ENCODE results near the gene PHPT1. TPM values are rescaled to one million over a fixed set of nuclear protein-coding genes. Genes with fewer than 3 reads are reported as not detected.

PHPT1 gene
- total RNA-seq, 1 donor from 2014 or later = 349 TPM

GRCh38 chr9:136860933-136861873 lies 12.0 kb downstream of the PHPT1 start:
- H3K9me3 ChIP-seq (replicated peaks) = no peaks in the 10 kb centered on the region
- peaks cover 53% of the 10 kb centered on the region for H3K4me1 ChIP-seq
- DNase-seq = peak; percentile 8
- TF ChIP-seq CTCF (IDR thresholded peaks at IDR 0.05; ENCODE audit: borderline replicate concordance) = no peak
- H3K27ac ChIP-seq (replicated peaks) = no peak overlapping the region
- intact Hi-C loops (cut with micrococcal nuclease) = loop anchor here (10.0 kb wide), 1 partner anchor 64 kb away; no protein-coding TSS in a partner anchor
- H3K4me3 ChIP-seq = no peak overlapping the region
- peaks cover 40% of the 10 kb centered on the region for H3K36me3 ChIP-seq
- H3K27me3 ChIP-seq (ENCODE audit: low read depth) = no peaks in the 10 kb centered on the region

GRCh38 chr9:136861874-136862457 lies 12.8 kb downstream of the PHPT1 start:
- Histone ChIP-seq H3K36me3 (peaks cover 40% of the 10 kb centered on the region), H3K4me3 (no peak overlapping the region), H3K27me3 (ENCODE audit: low read depth) (no peaks in the 10 kb centered on the region), H3K4me1 (peaks cover 57% of the 10 kb centered on the region), H3K27ac (replicated peaks) (no peak overlapping the region), H3K9me3 (replicated peaks) (no peaks in the 10 kb centered on the region)
- intact Hi-C loops (cut with micrococcal nuclease) = loop anchor here (10.0 kb wide), 1 partner anchor 63 kb away; no protein-coding TSS in a partner anchor
- TF ChIP-seq CTCF (IDR thresholded peaks at IDR 0.05; ENCODE audit: borderline replicate concordance) = no peak
- DNase-seq = no peak

GRCh38 chr9:136862849-136863622 lies 13.8 kb downstream of the PHPT1 start:
- Histone ChIP-seq H3K27ac (replicated peaks) (no peak overlapping the region), H3K4me3 (no peak overlapping the region), H3K4me1 (peaks cover 60% of the 10 kb centered on the region), H3K36me3 (peaks cover 40% of the 10 kb centered on the region), H3K9me3 (replicated peaks) (no peaks in the 10 kb centered on the region), H3K27me3 (ENCODE audit: low read depth) (no peaks in the 10 kb centered on the region)
- DNase-seq = peak; percentile 8
- intact Hi-C loops (cut with micrococcal nuclease) = loop anchor here (10.0 kb wide), 1 partner anchor 62 kb away; no protein-coding TSS in a partner anchor
- TF ChIP-seq CTCF (IDR thresholded peaks at IDR 0.05; ENCODE audit: borderline replicate concordance) = no peak

GRCh38 chr9:136863623-136864273 lies 14.5 kb downstream of the PHPT1 start:
- intact Hi-C loops (cut with micrococcal nuclease) = loop anchor here (10.0 kb wide), 1 partner anchor 61 kb away; no protein-coding TSS in a partner anchor
- Histone ChIP-seq H3K4me3 (no peak overlapping the region), H3K9me3 (replicated peaks) (no peaks in the 10 kb centered on the region), H3K27ac (replicated peaks) (no peak overlapping the region), H3K36me3 (peaks cover 40% of the 10 kb centered on the region), H3K4me1 (peaks cover 53% of the 10 kb centered on the region), H3K27me3 (ENCODE audit: low read depth) (no peaks in the 10 kb centered on the region)
- DNase-seq = no peak
- no peak for TF ChIP-seq CTCF (IDR thresholded peaks at IDR 0.05; ENCODE audit: borderline replicate concordance)

All from left ventricle myocardium inferior (tissue), 1 donor.